Raji (cell line): ENCODE data around the gene C1orf159.

ENCODE experiments used
- POLR2A ChIP-seq: IDR thresholded peaks from 2 replicates; pipeline ENCODE4 v1.6.1; 2011; ENCODE audit warnings: low read depth, low read length, control low read depth; ENCODE audit not compliant: insufficient read depth

C1orf159 gene

GRCh38 chr1:1098681-1099421 lies 17.0 kb downstream of the C1orf159 start:
- TF ChIP-seq POLR2A = no peak

- no peak for TF ChIP-seq POLR2A
Measured at GRCh38 chr1:1094981-1095380, 20.9 kb downstream of the C1orf159 start.

- TF ChIP-seq POLR2A = no peak
Measured at GRCh38 chr1:1093610-1093943, 22.3 kb downstream of the C1orf159 start.

GRCh38 chr1:1092894-1093609 lies 22.8 kb downstream of the C1orf159 start:
- TF ChIP-seq POLR2A = no peak

- TF ChIP-seq POLR2A = no peak
Measured at GRCh38 chr1:1092149-1092855, 23.6 kb downstream of the C1orf159 start.

GRCh38 chr1:1091344-1092148 lies 24.3 kb downstream of the C1orf159 start:
- no peak for TF ChIP-seq POLR2A

GRCh38 chr1:1090424-1091343 lies 25.2 kb downstream of the C1orf159 start:
- no peak for TF ChIP-seq POLR2A

GRCh38 chr1:1089731-1090423 lies 26.0 kb downstream of the C1orf159 start:
- TF ChIP-seq POLR2A = no peak

- no peak for TF ChIP-seq POLR2A
Measured at GRCh38 chr1:1088801-1089680, 26.8 kb downstream of the C1orf159 start.

- no peak for TF ChIP-seq POLR2A
Measured at GRCh38 chr1:1088029-1088800, 27.7 kb downstream of the C1orf159 start.

- TF ChIP-seq POLR2A = no peak
Measured at GRCh38 chr1:1087351-1088028, 28.4 kb downstream of the C1orf159 start.
